Lower leg skin (tissue), 4 donors: Measurements from ENCODE around the gene KCNV2. TPM values are rescaled to one million over a fixed set of nuclear protein-coding genes. Genes with fewer than 3 reads are reported as not detected.

Source experiments
- DNase-seq, 2 donors: peaks; one replicate each; pipeline ENCODE4 v3.0.0-alpha.2; 2019; ENCODE audit warnings: low spot score in 2 of 2
- H3K4me3 ChIP-seq: fragments of 200-600 bp; sonication (generic); 2 replicates; pipeline ENCODE4 v1.5.1; 2017; ENCODE audit warnings: mild to moderate bottlenecking, low read depth; ENCODE audit not compliant: poor library complexity, severe bottlenecking
- CTCF ChIP-seq, 3 donors: fragments of 450-650 bp; IDR thresholded peaks; one replicate each; pipeline ENCODE4 v1.5.1; 2016; ENCODE audit warnings: antibody characterized with exemption in 3 of 3, mild to moderate bottlenecking in 3 of 3, moderate library complexity in 2 of 3
- POLR2A ChIP-seq, 2 donors: fragments of 450-650 bp; IDR thresholded peaks; one replicate each; pipeline ENCODE4 v1.6.1; 2016 to 2017; ENCODE audit warnings: antibody characterized with exemption in 2 of 2, mild to moderate bottlenecking in 1 of 2, moderate library complexity in 1 of 2
- WGBS, 2 donors: methylation state at CpG; one replicate each; pipeline ENCODE4 v1.1.5; 2018; 5-methylcytosine and 5-hydroxymethylcytosine counted together
- intact Hi-C: fragments of 100-400 bp; cut with DNase I; formaldehyde crosslinking; loops from one replicate; pipeline ENCODE4 v1.15.0; 2023; ENCODE audit warnings: low total_unique reads
- total RNA-seq, 4 donors: library from RNA; depleted of rRNA; stranded (reverse); fragments of >200 nt; gene quantifications; one replicate each; pipeline ENCODE4 v1.1.0, GENCODE V29; 2016

Gene KCNV2
- total RNA-seq, 4 donors from 2014 or later: not detected

- TF ChIP-seq CTCF (IDR thresholded peaks at IDR 0.05) (no peak), POLR2A (IDR thresholded peaks at IDR 0.05) (no peak)
- 87 to 88% methylated on average over 1 of the region's 1 CpG for WGBS, 2 donors
- no peak for DNase-seq
- H3K4me3 ChIP-seq: no peak overlapping the region
- intact Hi-C loops: no loop called here
These were observed 2.9 kb downstream of the KCNV2 start for GRCh38 chr9:2720179-2720654.

- no peak for DNase-seq
- WGBS, 2 donors: 42 to 77% methylated on average over 1 to 2 of the region's 2 CpGs
- intact Hi-C loops: no loop called here
- TF ChIP-seq POLR2A (IDR thresholded peaks at IDR 0.05) (no peak), CTCF (IDR thresholded peaks at IDR 0.05) (no peak)
- H3K4me3 ChIP-seq: no peak overlapping the region
These were observed 5.4 kb downstream of the KCNV2 start for GRCh38 chr9:2722715-2723114.

GRCh38 chr9:2723376-2724065, 6.2 kb downstream of the KCNV2 start:
- WGBS, 2 donors: 48 to 58% methylated on average over 4 of the region's 4 CpGs
- intact Hi-C loops: no loop called here
- TF ChIP-seq CTCF (IDR thresholded peaks at IDR 0.05) (no peak), POLR2A (IDR thresholded peaks at IDR 0.05) (no peak)
- no peak overlapping the region for H3K4me3 ChIP-seq
- DNase-seq: no peak

- no peak for DNase-seq
- WGBS, 2 donors: 86 to 91% methylated on average over 4 of the region's 4 CpGs
- H3K4me3 ChIP-seq: no peak overlapping the region
- TF ChIP-seq POLR2A (IDR thresholded peaks at IDR 0.05) (no peak), CTCF (IDR thresholded peaks at IDR 0.05) (no peak)
- intact Hi-C loops: no loop called here
These were observed 7.8 kb downstream of the KCNV2 start for GRCh38 chr9:2725126-2725525.

GRCh38 chr9:2725898-2726649, 8.8 kb downstream of the KCNV2 start:
- TF ChIP-seq CTCF (IDR thresholded peaks at IDR 0.05) (no peak), POLR2A (IDR thresholded peaks at IDR 0.05) (no peak)
- 65 to 81% methylated on average over 4 of the region's 4 CpGs for WGBS, 2 donors
- no peak overlapping the region for H3K4me3 ChIP-seq
- intact Hi-C loops: no loop called here
- no peak for DNase-seq
